ENCODE results near the gene GNB1L. TPM values are rescaled to one million over a fixed set of nuclear protein-coding genes. Genes with fewer than 3 reads are reported as not detected.

The GNB1L gene
- total and polyA plus RNA-seq, 4 donors, result 3.2 to 10.3 (median 5.3) TPM

GRCh38 chr22:19819911-19820879 lies 34.5 kb downstream of the GNB1L start:
- Histone ChIP-seq H3K27ac (ENCODE audit: low read depth, low read length) (no peak overlapping the region), H3K4me3 (ENCODE audit: low read depth, low read length) (no peak overlapping the region), H3K9me3 (ENCODE audit: control insufficient read depth, insufficient read depth, low read length) (no peaks in the 10 kb centered on the region), H3K36me3 (ENCODE audit: control insufficient read depth, insufficient read depth, low read length) (peaks cover 37% of the 10 kb centered on the region), H3K27me3 (ENCODE audit: control insufficient read depth, insufficient read depth, low read length) (no peaks in the 10 kb centered on the region), H3K4me1 (ENCODE audit: control insufficient read depth, insufficient read depth, low read length) (peaks cover 16% of the 10 kb centered on the region)
- DNase-seq (ENCODE audit: low read depth in 4 of 6, low spot score in 6 of 6), result no peak
- 94% methylated on average over 21 of the region's 21 CpGs for WGBS (ENCODE audit: insufficient coverage)

GRCh38 chr22:19819208-19819910 lies 35.3 kb downstream of the GNB1L start:
- whole genome bisulfite sequencing (ENCODE audit: insufficient coverage), result 94% methylated on average over 14 of the region's 14 CpGs
- H3K27ac ChIP-seq (ENCODE audit: low read depth, low read length), result no peak overlapping the region

GRCh38 chr22:19818324-19819207 lies 36.1 kb downstream of the GNB1L start:
- H3K27ac ChIP-seq (ENCODE audit: low read depth, low read length), result no peak overlapping the region
- WGBS (ENCODE audit: insufficient coverage), result 85% methylated on average over 17 of the region's 17 CpGs

More at GRCh38 chr22:19819208-19819910, 35.3 kb downstream of the GNB1L start:
- H3K4me1 ChIP-seq (ENCODE audit: control insufficient read depth, insufficient read depth, low read length), result peaks cover 13% of the 10 kb centered on the region
- peaks cover 40% of the 10 kb centered on the region for H3K36me3 ChIP-seq (ENCODE audit: control insufficient read depth, insufficient read depth, low read length)
- H3K4me3 ChIP-seq (ENCODE audit: low read depth, low read length), result no peak overlapping the region
- no peaks in the 10 kb centered on the region for H3K9me3 ChIP-seq (ENCODE audit: control insufficient read depth, insufficient read depth, low read length)
- H3K27me3 ChIP-seq (ENCODE audit: control insufficient read depth, insufficient read depth, low read length), result no peaks in the 10 kb centered on the region
- DNase-seq (ENCODE audit: low read depth in 4 of 6, low spot score in 6 of 6), result no peak

GRCh38 chr22:19816372-19817119 lies 38.1 kb downstream of the GNB1L start:
- no peak for DNase-seq (ENCODE audit: low read depth in 4 of 6, low spot score in 6 of 6)
- peaks cover 23% of the 10 kb centered on the region for H3K4me1 ChIP-seq (ENCODE audit: control insufficient read depth, insufficient read depth, low read length)

More at GRCh38 chr22:19818324-19819207, 36.1 kb downstream of the GNB1L start:
- no peaks in the 10 kb centered on the region for H3K27me3 ChIP-seq (ENCODE audit: control insufficient read depth, insufficient read depth, low read length)
- H3K9me3 ChIP-seq (ENCODE audit: control insufficient read depth, insufficient read depth, low read length), result no peaks in the 10 kb centered on the region
- H3K36me3 ChIP-seq (ENCODE audit: control insufficient read depth, insufficient read depth, low read length), result peaks cover 40% of the 10 kb centered on the region
- H3K4me3 ChIP-seq (ENCODE audit: low read depth, low read length), result no peak overlapping the region
- H3K4me1 ChIP-seq (ENCODE audit: control insufficient read depth, insufficient read depth, low read length), result peaks cover 12% of the 10 kb centered on the region
- no peak for DNase-seq (ENCODE audit: low read depth in 4 of 6, low spot score in 6 of 6)

GRCh38 chr22:19815823-19816290 lies 38.8 kb downstream of the GNB1L start:
- 84% methylated on average over 16 of the region's 16 CpGs for WGBS (ENCODE audit: insufficient coverage)
- Histone ChIP-seq H3K4me3 (ENCODE audit: low read depth, low read length) (no peak overlapping the region), H3K4me1 (ENCODE audit: control insufficient read depth, insufficient read depth, low read length) (peaks cover 27% of the 10 kb centered on the region), H3K27me3 (ENCODE audit: control insufficient read depth, insufficient read depth, low read length) (no peaks in the 10 kb centered on the region), H3K36me3 (ENCODE audit: control insufficient read depth, insufficient read depth, low read length) (peaks cover 43% of the 10 kb centered on the region), H3K27ac (ENCODE audit: low read depth, low read length) (no peak overlapping the region), H3K9me3 (ENCODE audit: control insufficient read depth, insufficient read depth, low read length) (no peaks in the 10 kb centered on the region)
- no peak for DNase-seq (ENCODE audit: low read depth in 4 of 6, low spot score in 6 of 6)

More at GRCh38 chr22:19816372-19817119, 38.1 kb downstream of the GNB1L start:
- Histone ChIP-seq H3K4me3 (ENCODE audit: low read depth, low read length) (no peak overlapping the region), H3K36me3 (ENCODE audit: control insufficient read depth, insufficient read depth, low read length) (peaks cover 45% of the 10 kb centered on the region), H3K27ac (ENCODE audit: low read depth, low read length) (no peak overlapping the region), H3K9me3 (ENCODE audit: control insufficient read depth, insufficient read depth, low read length) (no peaks in the 10 kb centered on the region), H3K27me3 (ENCODE audit: control insufficient read depth, insufficient read depth, low read length) (no peaks in the 10 kb centered on the region)
- 95% methylated on average over 9 of the region's 14 CpGs for WGBS (ENCODE audit: insufficient coverage)

- H3K4me3 ChIP-seq (ENCODE audit: low read depth, low read length), result no peak overlapping the region
- H3K27me3 ChIP-seq (ENCODE audit: control insufficient read depth, insufficient read depth, low read length), result no peaks in the 10 kb centered on the region
- H3K4me1 ChIP-seq (ENCODE audit: control insufficient read depth, insufficient read depth, low read length), result peaks cover 30% of the 10 kb centered on the region
- WGBS (ENCODE audit: insufficient coverage), result 91% methylated on average over 16 of the region's 18 CpGs
- DNase-seq (ENCODE audit: low read depth in 4 of 6, low spot score in 6 of 6), result no peak
- H3K9me3 ChIP-seq (ENCODE audit: control insufficient read depth, insufficient read depth, low read length), result no peaks in the 10 kb centered on the region
- H3K36me3 ChIP-seq (ENCODE audit: control insufficient read depth, insufficient read depth, low read length), result peaks cover 43% of the 10 kb centered on the region
- no peak overlapping the region for H3K27ac ChIP-seq (ENCODE audit: low read depth, low read length)
These were observed 39.4 kb downstream of the GNB1L start for GRCh38 chr22:19815093-19815822.

GRCh38 chr22:19814428-19814827 lies 40.2 kb downstream of the GNB1L start:
- peaks cover 32% of the 10 kb centered on the region for H3K4me1 ChIP-seq (ENCODE audit: control insufficient read depth, insufficient read depth, low read length)
- no peak for DNase-seq (ENCODE audit: low read depth in 4 of 6, low spot score in 6 of 6)
- H3K4me3 ChIP-seq (ENCODE audit: low read depth, low read length), result no peak overlapping the region
- H3K27ac ChIP-seq (ENCODE audit: low read depth, low read length), result no peak overlapping the region
- no peaks in the 10 kb centered on the region for H3K27me3 ChIP-seq (ENCODE audit: control insufficient read depth, insufficient read depth, low read length)
- H3K36me3 ChIP-seq (ENCODE audit: control insufficient read depth, insufficient read depth, low read length), result peaks cover 36% of the 10 kb centered on the region
- WGBS (ENCODE audit: insufficient coverage), result 93% methylated on average over 4 of the region's 5 CpGs
- no peaks in the 10 kb centered on the region for H3K9me3 ChIP-seq (ENCODE audit: control insufficient read depth, insufficient read depth, low read length)

- no peak for DNase-seq (ENCODE audit: low read depth in 4 of 6, low spot score in 6 of 6)
- Histone ChIP-seq H3K4me3 (ENCODE audit: low read depth, low read length) (no peak overlapping the region), H3K9me3 (ENCODE audit: control insufficient read depth, insufficient read depth, low read length) (no peaks in the 10 kb centered on the region), H3K27ac (ENCODE audit: low read depth, low read length) (no peak overlapping the region), H3K36me3 (ENCODE audit: control insufficient read depth, insufficient read depth, low read length) (peaks cover 29% of the 10 kb centered on the region), H3K4me1 (ENCODE audit: control insufficient read depth, insufficient read depth, low read length) (peaks cover 30% of the 10 kb centered on the region), H3K27me3 (ENCODE audit: control insufficient read depth, insufficient read depth, low read length) (no peaks in the 10 kb centered on the region)
- WGBS (ENCODE audit: insufficient coverage), result 96% methylated on average over 8 of the region's 11 CpGs
These were observed 41.8 kb downstream of the GNB1L start for GRCh38 chr22:19812910-19813309.
